DND-41 (cell line): ENCODE measurements around the gene RNF31.

Experiments used
- ATAC-seq: fragments of 200-7000 bp; cut with Tn5 transposase; 3 replicates; pipeline ENCODE4 v1.9.1; 2021; ENCODE audit warnings: low read depth; ENCODE audit not compliant: insufficient read depth
- DNase-seq: peaks from one replicate; pipeline ENCODE4 v3.0.0-alpha.2; 2020
- H2AFZ ChIP-seq: 2 replicates; pipeline ENCODE4 v1.6.0; 2012; ENCODE audit warnings: low read depth, low read length
- H3K27ac ChIP-seq: 2 replicates; pipeline ENCODE4 v1.5.1; 2012; ENCODE audit warnings: low read length, inconsistent platforms
- H3K27me3 ChIP-seq: fragments of 200-600 bp; sonication (generic); 2 replicates; pipeline ENCODE4 v1.6.0; 2012; ENCODE audit warnings: low read length, mild to moderate bottlenecking, inconsistent platforms; ENCODE audit not compliant: insufficient read depth, poor library complexity
- H3K36me3 ChIP-seq: 2 replicates; pipeline ENCODE4 v1.5.1; 2012; ENCODE audit warnings: low read length, inconsistent platforms; ENCODE audit not compliant: insufficient read depth
- H3K4me1 ChIP-seq: 2 replicates; pipeline ENCODE4 v1.5.1; 2012; ENCODE audit warnings: mild to moderate bottlenecking, low read length; ENCODE audit not compliant: insufficient read depth
- H3K4me2 ChIP-seq: 2 replicates; pipeline ENCODE4 v1.6.0; 2012; ENCODE audit warnings: mild to moderate bottlenecking, moderate library complexity, low read length, inconsistent platforms; ENCODE audit not compliant: insufficient read depth
- H3K4me3 ChIP-seq, 2 experiments: fragments of 200-600 bp in 1 of 2; shearing (Covaris generic) in 1 of 2; 2 replicates each; pipeline ENCODE4 v1.5.1; 2012 to 2016; ENCODE audit warnings: inconsistent platforms in 2 of 2, low read length in 2 of 2, mild to moderate bottlenecking in 2 of 2, low read depth in 1 of 2, moderate library complexity in 1 of 2
- H3K79me2 ChIP-seq: 2 replicates; pipeline ENCODE4 v1.6.0; 2012; ENCODE audit warnings: low read length, inconsistent platforms; ENCODE audit not compliant: insufficient read depth
- H3K9ac ChIP-seq: 2 replicates; pipeline ENCODE4 v1.6.0; 2012; ENCODE audit warnings: low read depth, mild to moderate bottlenecking, inconsistent platforms, low read length, moderate library complexity
- H3K9me3 ChIP-seq: 2 replicates; pipeline ENCODE4 v1.5.1; 2012; ENCODE audit warnings: low read length, moderate library complexity, mild to moderate bottlenecking, inconsistent platforms; ENCODE audit not compliant: insufficient read depth, severe bottlenecking
- H4K20me1 ChIP-seq: 2 replicates; pipeline ENCODE4 v1.6.0; 2012; ENCODE audit warnings: low read length; ENCODE audit not compliant: insufficient read depth
- EZH2 ChIP-seq: IDR thresholded peaks from 3 replicates; pipeline ENCODE4 v1.6.1; 2012; ENCODE audit warnings: borderline replicate concordance, low read depth, mild to moderate bottlenecking, moderate library complexity, low read length, inconsistent platforms; ENCODE audit not compliant: severe bottlenecking
- TF ChIP-seq, protein P1 (sequence below): IDR thresholded peaks from 2 replicates; pipeline ENCODE4 v1.5.1; 2012; ENCODE audit warnings: borderline replicate concordance, low read length, moderate library complexity, mild to moderate bottlenecking; ENCODE audit not compliant: poor library complexity, severe bottlenecking; ENCODE audit errors: extremely low read depth

The RNF31 gene

DNA sequence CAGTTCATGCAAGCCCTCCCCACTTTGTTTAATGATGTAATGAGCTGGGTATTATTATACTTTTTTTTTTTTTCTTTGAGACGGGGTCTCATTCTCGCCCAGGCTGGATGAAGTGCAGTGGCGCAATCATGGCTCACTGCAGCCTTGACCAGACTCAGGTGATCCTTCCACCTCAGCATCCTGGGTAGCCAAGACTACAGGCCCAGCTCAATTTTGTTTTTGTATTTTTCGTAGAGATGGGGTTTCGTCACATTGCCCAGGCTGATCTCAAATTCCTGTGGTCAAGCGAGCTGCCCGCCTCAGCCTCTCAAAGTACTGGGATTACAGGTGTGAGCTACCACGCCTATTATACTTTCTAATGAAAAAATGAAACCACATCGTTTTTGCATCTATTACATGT lies 37.2 kb upstream of the RNF31 start:
- no peak for TF ChIP-seq EZH2
- ATAC-seq (no peak), DNase-seq (no peak)
- Histone ChIP-seq H3K9me3 (no peaks in the 10 kb centered on the region), H3K4me2 (no peak overlapping the region), H3K79me2 (peaks cover 6% of the 10 kb centered on the region), H3K27ac (no peak overlapping the region), H3K36me3 (no peaks in the 10 kb centered on the region), H4K20me1 (no peaks in the 10 kb centered on the region), H3K27me3 (no peaks in the 10 kb centered on the region), H3K4me1 (peaks cover 16% of the 10 kb centered on the region), H3K4me3 (no peak overlapping the region), H2AFZ (no peak overlapping the region; the same call in 1 of the 2 replicates), H3K9ac (no peak overlapping the region)

DNA sequence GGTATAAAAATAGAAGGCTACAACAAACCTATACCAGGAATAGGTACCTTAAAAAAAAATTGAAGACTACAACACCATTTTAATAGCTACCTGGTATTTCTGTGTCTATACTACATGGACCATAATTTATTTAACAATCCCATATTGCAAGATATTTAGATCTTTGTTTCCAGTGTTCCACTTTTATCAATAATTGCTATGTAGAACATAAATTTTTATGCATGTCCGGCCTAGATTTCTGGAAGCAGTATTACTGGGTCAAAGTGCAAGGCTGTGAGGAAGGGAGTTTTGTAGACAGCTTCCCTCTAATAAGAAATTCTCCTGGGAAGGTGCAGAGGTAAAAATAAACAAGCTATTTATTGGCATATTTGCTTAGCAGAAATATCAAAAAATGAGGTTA lies 36.8 kb upstream of the RNF31 start:
- no peak for ATAC-seq
- Histone ChIP-seq H3K27me3 (no peaks in the 10 kb centered on the region), H3K4me1 (peaks cover 20% of the 10 kb centered on the region), H3K9me3 (no peaks in the 10 kb centered on the region), H3K4me3 (no peak overlapping the region), H3K9ac (no peak overlapping the region), H2AFZ (no peak overlapping the region), H3K36me3 (no peaks in the 10 kb centered on the region), H3K79me2 (peaks cover 10% of the 10 kb centered on the region), H3K4me2 (no peak overlapping the region), H4K20me1 (no peaks in the 10 kb centered on the region), H3K27ac (no peak overlapping the region)
- TF ChIP-seq, protein P1, sequence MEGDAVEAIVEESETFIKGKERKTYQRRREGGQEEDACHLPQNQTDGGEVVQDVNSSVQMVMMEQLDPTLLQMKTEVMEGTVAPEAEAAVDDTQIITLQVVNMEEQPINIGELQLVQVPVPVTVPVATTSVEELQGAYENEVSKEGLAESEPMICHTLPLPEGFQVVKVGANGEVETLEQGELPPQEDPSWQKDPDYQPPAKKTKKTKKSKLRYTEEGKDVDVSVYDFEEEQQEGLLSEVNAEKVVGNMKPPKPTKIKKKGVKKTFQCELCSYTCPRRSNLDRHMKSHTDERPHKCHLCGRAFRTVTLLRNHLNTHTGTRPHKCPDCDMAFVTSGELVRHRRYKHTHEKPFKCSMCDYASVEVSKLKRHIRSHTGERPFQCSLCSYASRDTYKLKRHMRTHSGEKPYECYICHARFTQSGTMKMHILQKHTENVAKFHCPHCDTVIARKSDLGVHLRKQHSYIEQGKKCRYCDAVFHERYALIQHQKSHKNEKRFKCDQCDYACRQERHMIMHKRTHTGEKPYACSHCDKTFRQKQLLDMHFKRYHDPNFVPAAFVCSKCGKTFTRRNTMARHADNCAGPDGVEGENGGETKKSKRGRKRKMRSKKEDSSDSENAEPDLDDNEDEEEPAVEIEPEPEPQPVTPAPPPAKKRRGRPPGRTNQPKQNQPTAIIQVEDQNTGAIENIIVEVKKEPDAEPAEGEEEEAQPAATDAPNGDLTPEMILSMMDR = no peak
- no peak for TF ChIP-seq EZH2
- DNase-seq = no peak

DNA sequence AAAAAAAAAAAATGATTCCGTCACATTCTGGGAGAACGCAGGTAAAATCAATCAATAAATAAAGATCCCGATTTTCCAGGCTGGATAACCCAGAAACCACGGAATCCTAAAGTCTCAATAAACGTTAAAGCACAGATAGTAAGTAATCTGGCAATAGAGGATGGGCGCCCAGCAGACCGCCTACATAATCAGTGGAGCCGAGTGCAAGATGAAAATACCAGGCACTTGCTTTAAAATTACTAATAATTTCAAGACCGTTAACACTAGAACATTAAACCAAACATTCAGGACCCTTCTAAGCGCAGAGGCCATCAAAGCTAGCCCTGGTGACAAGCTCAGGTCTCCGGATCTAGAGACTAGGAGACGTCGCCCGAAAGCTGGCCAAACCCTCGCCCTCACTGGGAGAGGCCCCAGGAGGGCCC lies 33.9 kb upstream of the RNF31 start:
- Histone ChIP-seq H3K4me2 (peak overlapping the region; percentile 93), H3K4me3 (peak overlapping the region; percentile 28 to 63), H4K20me1 (no peaks in the 10 kb centered on the region), H2AFZ (peak overlapping the region; percentile 98), H3K36me3 (peaks cover 22% of the 10 kb centered on the region), H3K27ac (peak overlapping the region; percentile 100), H3K9ac (peak overlapping the region; percentile 76), H3K27me3 (no peaks in the 10 kb centered on the region), H3K4me1 (peaks cover 32% of the 10 kb centered on the region), H3K9me3 (no peaks in the 10 kb centered on the region), H3K79me2 (peaks cover 22% of the 10 kb centered on the region)
- no peak for DNase-seq
- ATAC-seq = no peak
- TF ChIP-seq, protein P1 = no peak
- TF ChIP-seq EZH2 = no peak

DNA sequence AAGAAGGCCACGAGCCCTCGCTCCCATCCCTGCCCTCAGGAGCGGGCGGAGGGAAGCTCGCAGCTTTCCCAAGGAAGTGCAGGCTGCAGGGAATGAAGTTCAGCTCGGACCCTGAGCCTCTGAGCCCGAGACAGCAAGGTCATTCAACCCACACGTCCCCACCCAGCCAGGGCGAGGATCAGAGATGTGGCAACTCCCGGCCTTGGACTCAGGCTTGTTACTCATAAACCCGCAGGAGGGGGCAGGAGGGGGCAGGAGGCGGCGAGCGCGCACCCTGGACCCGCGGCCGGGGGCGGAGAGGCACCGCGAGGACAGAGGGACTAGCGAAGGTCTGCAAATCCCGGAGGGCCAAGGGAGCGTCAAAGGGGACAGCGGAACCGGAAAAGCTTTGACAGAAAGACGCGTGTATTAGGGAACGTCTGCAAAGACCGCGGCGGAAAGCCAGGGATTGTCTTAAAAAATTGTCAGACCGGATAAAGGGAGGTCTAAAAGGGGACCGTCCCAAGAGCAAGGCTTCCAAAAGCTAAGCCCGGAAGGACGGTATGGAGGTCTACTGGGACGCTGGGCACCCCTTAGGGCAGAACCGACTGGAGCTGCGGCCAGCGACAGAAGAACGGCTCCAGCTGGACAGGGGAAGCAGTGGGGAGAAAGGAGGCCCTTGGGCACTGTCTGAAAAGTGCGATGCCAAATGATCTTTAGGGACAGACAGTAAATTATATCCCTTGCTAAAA lies 33.3 kb upstream of the RNF31 start:
- H3K27me3 ChIP-seq = no peaks in the 10 kb centered on the region
- H3K4me2 ChIP-seq = peak overlapping the region; percentile 93
- no peaks in the 10 kb centered on the region for H4K20me1 ChIP-seq
- TF ChIP-seq EZH2 = no peak
- TF ChIP-seq, protein P1 = no peak
- no peaks in the 10 kb centered on the region for H3K9me3 ChIP-seq
- H3K9ac ChIP-seq = peak overlapping the region; percentile 76
- peak overlapping the region; percentile 98 for H2AFZ ChIP-seq
- H3K4me3 ChIP-seq = peak overlapping the region; percentile 28 to 63
- DNase-seq (peak; percentile 87), ATAC-seq (peak; percentile 57)
- H3K36me3 ChIP-seq = peaks cover 28% of the 10 kb centered on the region
- peaks cover 26% of the 10 kb centered on the region for H3K4me1 ChIP-seq
- H3K79me2 ChIP-seq = peaks cover 22% of the 10 kb centered on the region
- peak overlapping the region; percentile 100 for H3K27ac ChIP-seq
